Esophagus squamous epithelium (tissue), 5 donors: ENCODE data around the gene FNDC3A. TPM values are rescaled to one million over a fixed set of nuclear protein-coding genes. Genes with fewer than 3 reads are reported as not detected.

Source experiments
- DNase-seq: peaks from one replicate; lab custom pipeline; 2025; lab: John Stamatoyannopoulos, UW
- H3K27ac ChIP-seq, 4 donors: fragments of 200-600 bp; sonication (generic); one replicate each; pipeline ENCODE4 v1.5.1; 2016 to 2019; ENCODE audit warnings: mild to moderate bottlenecking in 1 of 4
- H3K27me3 ChIP-seq, 4 donors: fragments of 200-600 bp; sonication (generic); 1 replicate in 3 of 4; 2 replicates in 1 of 4; pipeline versions ENCODE4 v1.5.1 to v1.6.0; 2017 to 2021; ENCODE audit warnings: antibody characterized with exemption in 1 of 4
- H3K36me3 ChIP-seq, 3 donors: fragments of 200-600 bp; sonication (generic); one replicate each; pipeline ENCODE4 v1.5.1; 2016 to 2019
- H3K4me1 ChIP-seq, 3 donors: fragments of 200-600 bp; sonication (generic); one replicate each; pipeline ENCODE4 v1.5.1; 2017 to 2019
- H3K4me3 ChIP-seq, 4 donors: fragments of 200-600 bp; sonication (generic); 1 replicate in 3 of 4; 2 replicates in 1 of 4; pipeline ENCODE4 v1.5.1; 2016 to 2019; ENCODE audit warnings: mild to moderate bottlenecking in 2 of 4, moderate library complexity in 1 of 4
- H3K9me3 ChIP-seq, 3 donors: fragments of 200-600 bp; sonication (generic); one replicate each; pipeline ENCODE4 v1.5.1; 2016 to 2019
- CTCF ChIP-seq, 6 experiments: fragments of 450-650 bp in 4 of 6; fragments of 200-600 bp in 2 of 6; sonication (generic) in 2 of 6; IDR thresholded peaks; one replicate each; pipeline ENCODE4 v1.5.1; 2016 to 2019; ENCODE audit warnings: antibody characterized with exemption in 6 of 6, mild to moderate bottlenecking in 4 of 6, moderate library complexity in 4 of 6
- POLR2A ChIP-seq, 4 donors: fragments of 450-650 bp; IDR thresholded peaks; one replicate each; pipeline ENCODE4 v1.6.1; 2017; ENCODE audit warnings: antibody characterized with exemption in 4 of 4, mild to moderate bottlenecking in 4 of 4, moderate library complexity in 3 of 4
- WGBS, 2 donors: methylation state at CpG; one replicate each; pipeline ENCODE4 v1.1.5; 2018; 5-methylcytosine and 5-hydroxymethylcytosine counted together
- intact Hi-C: fragments of 100-400 bp; cut with DNase I; formaldehyde crosslinking; loops from one replicate; pipeline ENCODE4 v1.15.0; 2022
- total RNA-seq, 4 donors: library from RNA; depleted of rRNA; stranded (reverse); fragments of >200 nt; gene quantifications; one replicate each; pipeline ENCODE4 v1.1.0, GENCODE V29; 2016
- donor health status: DM: yes; HTN: yes; CAD: no.

The FNDC3A gene
- total RNA-seq, 4 donors from 2014 or later = 10.0 to 29.8 (median 19.5) TPM

- TF ChIP-seq POLR2A (IDR thresholded peaks at IDR 0.05) (no peak), CTCF (IDR thresholded peaks at IDR 0.05) (no peak)
- H3K4me3 ChIP-seq = no peak overlapping the region
- no peaks in the 10 kb centered on the region for H3K36me3 ChIP-seq
- no peaks in the 10 kb centered on the region for H3K27me3 ChIP-seq
- no peak overlapping the region for H3K27ac ChIP-seq
- peaks cover 6 to 28% (median 16%) of the 10 kb centered on the region in 3 donors for H3K4me1 ChIP-seq
- 83 to 84% methylated on average over 6 of the region's 6 CpGs for WGBS, 2 donors
- no peaks in the 10 kb centered on the region for H3K9me3 ChIP-seq
- intact Hi-C loops = no loop called here
- DNase-seq = no peak
These were observed 125.2 kb downstream of the FNDC3A start for GRCh38 chr13:49100637-49101570.

- DNase-seq = no peak
- no peak for TF ChIP-seq CTCF (IDR thresholded peaks at IDR 0.05)
- no peak for TF ChIP-seq POLR2A (IDR thresholded peaks at IDR 0.05)
- Histone ChIP-seq H3K36me3 (no peaks in the 10 kb centered on the region), H3K9me3 (no peaks in the 10 kb centered on the region), H3K4me1 (peaks cover 3 to 32% (median 12%) of the 10 kb centered on the region in 3 donors), H3K27me3 (no peaks in the 10 kb centered on the region), H3K27ac (no peak overlapping the region), H3K4me3 (no peak overlapping the region)
- WGBS, 2 donors = 72 to 75% methylated on average over 2 of the region's 2 CpGs
- intact Hi-C loops = no loop called here
These were observed 132.5 kb downstream of the FNDC3A start for GRCh38 chr13:49108196-49108595.

- H3K27ac ChIP-seq = peak overlapping the region in 3 of 4 donors; percentile 60 to 74 (median 61)
- 0 to 1% methylated on average over 16 of the region's 16 CpGs for WGBS, 2 donors
- H3K9me3 ChIP-seq = no peaks in the 10 kb centered on the region
These were observed 134.6 kb downstream of the FNDC3A start for GRCh38 chr13:49110122-49110912.

GRCh38 chr13:49110913-49111170, 135.1 kb downstream of the FNDC3A start:
- peaks cover 0 to 11% (median 0%) of the 10 kb centered on the region in 3 donors for H3K36me3 ChIP-seq
- peaks cover 4 to 44% (median 12%) of the 10 kb centered on the region in 3 donors for H3K4me1 ChIP-seq
- H3K9me3 ChIP-seq = no peaks in the 10 kb centered on the region
- DNase-seq = no peak
- no peaks in the 10 kb centered on the region for H3K27me3 ChIP-seq
- peak overlapping the region; percentile 35 to 73 (median 50) for H3K4me3 ChIP-seq
- intact Hi-C loops = no loop called here
- TF ChIP-seq CTCF (IDR thresholded peaks at IDR 0.05) (no peak), POLR2A (IDR thresholded peaks at IDR 0.05) (no peak)
- H3K27ac ChIP-seq = peak overlapping the region in 3 of 4 donors; percentile 60 to 74 (median 61)

More at GRCh38 chr13:49110122-49110912, 134.6 kb downstream of the FNDC3A start:
- Histone ChIP-seq H3K4me1 (peaks cover 4 to 44% (median 12%) of the 10 kb centered on the region in 3 donors), H3K27me3 (no peaks in the 10 kb centered on the region), H3K4me3 (peak overlapping the region; percentile 35 to 73 (median 50)), H3K36me3 (peaks cover 0 to 6% (median 0%) of the 10 kb centered on the region in 3 donors)
- TF ChIP-seq POLR2A (IDR thresholded peaks at IDR 0.05) (peak in 1 of 4 donors; percentile 14), CTCF (IDR thresholded peaks at IDR 0.05) (peak in 1 of 6 experiments; percentile 16)
- intact Hi-C loops = no loop called here
- peak; percentile 1 for DNase-seq
